Measurements from ENCODE around the gene UBE2O.

The UBE2O gene

DNA sequence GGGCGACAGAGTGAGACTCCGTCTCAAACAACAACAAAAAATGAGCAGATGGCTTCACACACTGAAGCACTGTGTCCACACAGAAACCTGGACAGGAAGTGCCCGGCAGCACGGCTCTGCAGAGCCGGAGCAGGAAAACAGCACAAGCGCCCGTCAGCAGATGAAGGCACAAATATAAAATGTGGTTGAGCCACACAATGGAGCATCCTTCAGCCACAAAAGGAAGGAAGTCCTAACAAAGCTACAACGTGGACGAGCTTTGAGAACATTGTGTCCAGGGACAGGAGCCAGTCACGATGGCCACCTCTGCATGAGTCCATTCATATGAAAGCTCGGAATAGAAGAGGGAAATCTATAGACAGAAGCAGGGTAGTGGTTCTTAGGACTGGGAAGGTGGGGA, 32.6 kb upstream of the UBE2O start:
- no peaks in the 10 kb centered on the region for H3K4me1 ChIP-seq (ENCODE audit: control insufficient read depth, insufficient read depth, low read length, poor library complexity, severe bottlenecking)
- DNase-seq, result no peak
- no peaks in the 10 kb centered on the region for H3K9me3 ChIP-seq (ENCODE audit: control insufficient read depth, low read length)
- no peaks in the 10 kb centered on the region for H3K27me3 ChIP-seq (replicated peaks; ENCODE audit: control insufficient read depth, insufficient read depth, low read length, poor library complexity, severe bottlenecking)
- no peak overlapping the region for H3K27ac ChIP-seq (ENCODE audit: insufficient read depth, low read length, poor library complexity, severe bottlenecking)
- H3K36me3 ChIP-seq (ENCODE audit: control insufficient read depth, insufficient read depth, low read length), result peaks cover 4% of the 10 kb centered on the region
- H3K4me3 ChIP-seq (ENCODE audit: insufficient read depth, low read depth, low read length, poor library complexity, severe bottlenecking), result no peak overlapping the region

DNA sequence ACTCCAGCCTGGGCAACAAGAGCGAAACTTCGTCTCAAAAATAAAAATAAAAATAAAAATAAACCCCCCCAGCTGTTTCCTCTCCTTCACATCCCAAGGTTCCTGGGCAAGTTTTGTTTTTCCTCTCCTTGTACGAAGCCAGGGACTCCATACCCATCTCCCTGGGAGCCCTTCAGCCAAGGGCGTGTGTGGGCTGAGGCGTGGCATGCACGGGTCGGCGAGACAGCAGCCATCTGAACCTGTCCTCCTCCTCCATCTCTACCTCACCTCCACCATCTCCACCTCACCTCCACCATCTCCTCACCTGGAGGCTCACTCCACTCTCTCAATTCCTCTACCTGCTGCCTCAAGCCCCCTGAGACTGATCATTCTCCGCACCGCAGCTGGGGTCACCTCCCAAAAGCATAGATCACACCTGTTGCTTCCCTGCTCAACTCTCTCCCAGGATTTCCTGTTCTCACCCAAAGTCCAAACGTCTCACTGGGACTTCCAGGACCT, 31.3 kb upstream of the UBE2O start:
- H3K4me3 ChIP-seq (ENCODE audit: insufficient read depth, low read depth, low read length, poor library complexity, severe bottlenecking), result no peak overlapping the region
- no peaks in the 10 kb centered on the region for H3K9me3 ChIP-seq (ENCODE audit: control insufficient read depth, low read length)
- peaks cover 4% of the 10 kb centered on the region for H3K36me3 ChIP-seq (ENCODE audit: control insufficient read depth, insufficient read depth, low read length)
- DNase-seq, result no peak
- no peak overlapping the region for H3K27ac ChIP-seq (ENCODE audit: insufficient read depth, low read length, poor library complexity, severe bottlenecking)
- H3K27me3 ChIP-seq (replicated peaks; ENCODE audit: control insufficient read depth, insufficient read depth, low read length, poor library complexity, severe bottlenecking), result no peaks in the 10 kb centered on the region
- H3K4me1 ChIP-seq (ENCODE audit: control insufficient read depth, insufficient read depth, low read length, poor library complexity, severe bottlenecking), result no peaks in the 10 kb centered on the region

DNA sequence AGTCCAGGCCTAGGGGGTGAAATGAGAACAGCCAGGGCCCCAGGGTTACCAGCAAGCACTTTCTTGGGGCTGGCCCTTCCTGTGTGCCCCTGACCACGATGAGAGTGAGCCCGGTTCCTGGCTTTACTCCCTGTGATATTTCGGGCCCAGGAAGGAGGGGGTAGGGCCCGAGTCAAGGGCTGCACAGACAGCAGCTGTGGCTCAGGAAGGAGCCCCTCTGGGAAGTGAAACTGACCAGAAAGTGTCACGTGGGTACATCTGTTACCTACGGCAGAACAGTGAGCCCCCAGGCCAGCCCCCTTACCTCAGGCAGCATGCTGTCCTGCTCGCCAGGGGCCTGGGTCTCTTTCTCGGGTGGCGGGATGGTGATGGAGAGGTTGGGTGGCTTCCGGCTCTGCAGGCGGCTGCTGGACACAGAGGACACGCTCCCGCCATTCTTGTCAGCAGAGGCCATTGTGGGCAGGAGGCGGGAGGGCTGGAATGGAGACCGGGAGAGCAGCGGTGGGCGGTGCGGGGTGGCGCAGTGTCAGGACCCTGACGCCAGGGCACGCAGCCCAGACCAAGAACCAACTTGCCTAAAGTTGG, 28.2 kb upstream of the UBE2O start:
- Histone ChIP-seq H3K36me3 (ENCODE audit: control insufficient read depth, insufficient read depth, low read length) (peaks cover 5% of the 10 kb centered on the region), H3K27me3 (replicated peaks; ENCODE audit: control insufficient read depth, insufficient read depth, low read length, poor library complexity, severe bottlenecking) (no peaks in the 10 kb centered on the region), H3K27ac (ENCODE audit: insufficient read depth, low read length, poor library complexity, severe bottlenecking) (no peak overlapping the region), H3K9me3 (ENCODE audit: control insufficient read depth, low read length) (no peaks in the 10 kb centered on the region), H3K4me1 (ENCODE audit: control insufficient read depth, insufficient read depth, low read length, poor library complexity, severe bottlenecking) (no peaks in the 10 kb centered on the region), H3K4me3 (ENCODE audit: insufficient read depth, low read depth, low read length, poor library complexity, severe bottlenecking) (no peak overlapping the region)
- no peak for DNase-seq

DNA sequence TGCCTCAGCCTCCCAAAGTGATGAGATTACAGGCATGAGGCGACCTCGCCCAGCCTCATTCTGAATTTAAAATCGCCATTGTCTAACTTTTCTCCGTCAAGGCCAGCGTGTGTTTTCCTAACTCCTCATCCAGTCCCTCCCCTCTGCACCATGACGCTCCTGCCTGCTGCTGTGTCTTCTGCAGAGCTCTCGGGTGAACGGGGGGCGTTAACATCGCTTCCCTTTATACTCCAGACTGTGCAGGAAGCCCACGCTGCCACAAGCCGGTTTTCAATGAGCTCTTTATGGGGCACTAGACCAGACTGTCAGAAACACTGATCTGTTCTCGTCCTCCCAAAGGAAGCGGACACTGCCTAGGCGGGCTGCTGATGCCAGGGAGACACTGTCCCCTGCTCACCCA, 27.7 kb upstream of the UBE2O start:
- no peak overlapping the region for H3K27ac ChIP-seq (ENCODE audit: insufficient read depth, low read length, poor library complexity, severe bottlenecking)

DNA sequence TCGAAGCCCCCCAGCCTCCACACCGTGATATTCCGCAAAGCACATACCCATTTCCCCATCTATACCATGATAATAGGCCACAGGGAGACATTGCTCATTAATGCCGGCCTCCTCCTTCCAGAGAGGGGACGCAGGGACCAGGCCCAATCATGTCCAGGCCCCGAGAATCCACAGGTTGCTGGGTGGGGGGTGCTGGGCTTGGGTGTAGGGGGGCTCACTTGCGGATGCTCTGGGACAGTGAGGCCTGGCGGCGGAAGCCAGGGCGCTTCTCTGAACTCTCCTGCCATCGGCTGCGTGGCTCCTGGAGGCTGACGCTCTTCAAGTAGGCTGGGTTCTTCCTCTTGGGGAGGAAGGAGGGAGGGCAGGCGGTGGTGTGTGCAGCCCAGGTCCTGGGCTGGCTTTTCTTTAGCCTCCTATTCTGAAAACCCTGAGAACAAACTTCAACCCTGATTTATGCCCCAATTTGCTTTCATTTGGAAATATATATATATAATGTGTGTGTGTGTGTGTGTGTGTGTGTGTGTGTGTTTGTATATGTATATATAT, 26.6 kb upstream of the UBE2O start:
- peaks cover 9% of the 10 kb centered on the region for H3K36me3 ChIP-seq (ENCODE audit: control insufficient read depth, insufficient read depth, low read length)
- no peaks in the 10 kb centered on the region for H3K9me3 ChIP-seq (ENCODE audit: control insufficient read depth, low read length)
- H3K4me1 ChIP-seq (ENCODE audit: control insufficient read depth, insufficient read depth, low read length, poor library complexity, severe bottlenecking), result no peaks in the 10 kb centered on the region
- no peak overlapping the region for H3K4me3 ChIP-seq (ENCODE audit: insufficient read depth, low read depth, low read length, poor library complexity, severe bottlenecking)
- no peak overlapping the region for H3K27ac ChIP-seq (ENCODE audit: insufficient read depth, low read length, poor library complexity, severe bottlenecking)
- no peaks in the 10 kb centered on the region for H3K27me3 ChIP-seq (replicated peaks; ENCODE audit: control insufficient read depth, insufficient read depth, low read length, poor library complexity, severe bottlenecking)
- DNase-seq, result no peak

More for the DNA sequence above, 27.7 kb upstream of the UBE2O start:
- Histone ChIP-seq H3K27me3 (replicated peaks; ENCODE audit: control insufficient read depth, insufficient read depth, low read length, poor library complexity, severe bottlenecking) (no peaks in the 10 kb centered on the region), H3K4me1 (ENCODE audit: control insufficient read depth, insufficient read depth, low read length, poor library complexity, severe bottlenecking) (no peaks in the 10 kb centered on the region), H3K36me3 (ENCODE audit: control insufficient read depth, insufficient read depth, low read length) (peaks cover 5% of the 10 kb centered on the region), H3K4me3 (ENCODE audit: insufficient read depth, low read depth, low read length, poor library complexity, severe bottlenecking) (no peak overlapping the region), H3K9me3 (ENCODE audit: control insufficient read depth, low read length) (no peaks in the 10 kb centered on the region)
- no peak for DNase-seq

DNA sequence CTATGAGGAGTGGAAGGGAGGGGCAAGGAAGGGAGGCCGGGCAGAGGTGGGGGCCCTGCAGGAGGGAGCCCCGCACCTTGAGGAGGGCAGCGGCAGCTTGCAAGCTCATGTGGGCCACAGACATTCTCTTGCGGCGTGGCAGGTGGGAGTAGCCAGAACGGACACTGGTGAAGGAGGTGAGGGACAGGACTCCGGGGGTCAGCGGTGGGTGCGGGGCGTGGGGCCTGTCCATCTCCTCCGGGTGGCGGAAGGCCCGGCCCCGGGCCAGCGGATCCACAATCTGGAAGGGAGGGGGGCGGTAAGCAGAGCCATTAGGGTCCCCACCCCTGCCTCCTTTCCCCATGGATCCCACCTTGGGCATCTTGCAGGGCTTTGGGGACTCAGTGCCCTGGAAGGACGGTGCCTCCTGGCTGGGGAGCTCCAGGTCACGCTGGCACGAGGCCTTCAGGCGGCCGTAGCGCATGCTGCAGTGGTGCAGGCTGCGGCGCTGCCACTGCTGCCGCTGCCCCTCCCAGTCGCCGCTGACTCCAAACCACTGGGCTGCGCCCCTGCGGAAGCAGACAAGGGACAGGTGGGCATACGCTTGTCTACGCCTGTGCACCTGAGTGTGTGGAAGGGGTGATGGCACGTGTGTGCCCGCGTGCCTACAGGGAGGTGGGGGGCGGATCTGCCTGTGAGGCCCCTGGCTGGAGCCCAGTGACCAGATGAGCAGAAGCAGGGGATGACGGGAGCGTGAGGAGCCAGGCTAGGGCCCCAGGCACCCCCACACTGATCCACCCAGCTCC, 26.0 kb upstream of the UBE2O start:
- Histone ChIP-seq H3K27ac (ENCODE audit: insufficient read depth, low read length, poor library complexity, severe bottlenecking) (no peak overlapping the region), H3K27me3 (replicated peaks; ENCODE audit: control insufficient read depth, insufficient read depth, low read length, poor library complexity, severe bottlenecking) (no peaks in the 10 kb centered on the region), H3K4me3 (ENCODE audit: insufficient read depth, low read depth, low read length, poor library complexity, severe bottlenecking) (no peak overlapping the region), H3K4me1 (ENCODE audit: control insufficient read depth, insufficient read depth, low read length, poor library complexity, severe bottlenecking) (no peaks in the 10 kb centered on the region), H3K36me3 (ENCODE audit: control insufficient read depth, insufficient read depth, low read length) (peaks cover 15% of the 10 kb centered on the region), H3K9me3 (ENCODE audit: control insufficient read depth, low read length) (no peaks in the 10 kb centered on the region)
- DNase-seq, result no peak

DNA sequence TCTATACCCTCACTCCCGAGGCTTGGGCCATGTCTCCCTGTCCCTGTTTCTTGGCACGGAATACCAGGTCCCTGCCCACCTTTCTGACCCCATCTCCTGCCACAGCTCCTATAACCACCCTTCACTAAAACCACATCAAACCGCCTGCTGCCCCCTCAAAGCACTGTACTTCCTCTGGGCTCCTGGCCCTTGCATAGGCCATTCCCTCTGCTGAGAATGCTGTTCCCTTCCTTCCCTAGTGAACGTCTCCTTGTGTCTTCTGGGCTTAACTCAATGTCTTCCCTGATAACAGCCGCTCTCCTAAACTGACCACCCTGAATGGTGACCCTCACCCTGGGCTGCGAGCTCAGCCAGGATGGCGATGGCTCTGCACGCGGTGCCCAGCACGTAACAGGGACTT, 25.1 kb upstream of the UBE2O start:
- Histone ChIP-seq H3K36me3 (ENCODE audit: control insufficient read depth, insufficient read depth, low read length) (peaks cover 22% of the 10 kb centered on the region), H3K27me3 (replicated peaks; ENCODE audit: control insufficient read depth, insufficient read depth, low read length, poor library complexity, severe bottlenecking) (no peaks in the 10 kb centered on the region), H3K4me3 (ENCODE audit: insufficient read depth, low read depth, low read length, poor library complexity, severe bottlenecking) (no peak overlapping the region), H3K9me3 (ENCODE audit: control insufficient read depth, low read length) (no peaks in the 10 kb centered on the region), H3K4me1 (ENCODE audit: control insufficient read depth, insufficient read depth, low read length, poor library complexity, severe bottlenecking) (no peaks in the 10 kb centered on the region), H3K27ac (ENCODE audit: insufficient read depth, low read length, poor library complexity, severe bottlenecking) (no peak overlapping the region)
- DNase-seq, result no peak

DNA sequence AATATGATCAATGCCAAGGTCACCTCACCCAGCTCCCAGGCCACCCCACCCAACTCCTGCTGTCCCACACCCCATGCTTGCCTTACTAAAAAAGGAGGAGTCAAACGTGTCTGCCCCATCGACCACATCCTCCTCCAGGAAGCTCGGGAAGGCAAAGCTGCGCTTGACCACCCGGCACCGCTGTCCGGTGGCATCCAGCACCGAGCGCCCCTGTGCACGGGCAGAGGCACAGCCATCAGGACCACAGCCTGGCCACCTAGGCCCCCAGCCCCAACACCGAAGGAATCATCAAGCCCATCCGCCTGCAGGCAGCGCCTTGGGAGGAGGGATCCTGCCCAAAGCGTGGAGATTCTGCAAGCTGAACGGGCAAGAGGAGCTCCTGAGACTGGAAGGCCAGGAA, 24.6 kb upstream of the UBE2O start:
- H3K4me3 ChIP-seq (ENCODE audit: insufficient read depth, low read depth, low read length, poor library complexity, severe bottlenecking), result no peak overlapping the region
- peaks cover 27% of the 10 kb centered on the region for H3K36me3 ChIP-seq (ENCODE audit: control insufficient read depth, insufficient read depth, low read length)

DNA sequence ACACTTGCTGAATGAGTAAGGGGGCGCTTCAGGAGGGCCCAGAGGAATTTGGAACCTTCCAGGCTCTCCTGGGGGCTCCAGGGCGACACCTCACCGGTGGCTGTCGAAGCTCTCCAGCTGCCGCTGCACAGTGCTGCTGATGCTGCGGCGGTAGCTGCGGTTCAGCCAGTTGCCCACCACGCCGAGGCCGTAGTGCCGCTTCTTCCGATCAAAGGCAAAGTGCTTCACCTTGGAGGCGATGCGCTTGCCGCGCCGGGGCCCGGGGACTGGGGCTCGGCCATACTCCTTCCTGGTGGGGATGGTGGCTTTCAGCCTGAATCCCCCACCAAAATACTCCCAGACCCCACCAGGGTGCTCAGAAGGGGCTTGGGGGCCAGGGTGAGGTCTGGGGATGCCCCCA, 23.8 kb upstream of the UBE2O start:
- H3K36me3 ChIP-seq (ENCODE audit: control insufficient read depth, insufficient read depth, low read length), result peaks cover 33% of the 10 kb centered on the region
- DNase-seq, result no peak
- H3K27me3 ChIP-seq (replicated peaks; ENCODE audit: control insufficient read depth, insufficient read depth, low read length, poor library complexity, severe bottlenecking), result no peaks in the 10 kb centered on the region

More for the DNA sequence above, 24.6 kb upstream of the UBE2O start:
- DNase-seq, result no peak
- Histone ChIP-seq H3K4me1 (ENCODE audit: control insufficient read depth, insufficient read depth, low read length, poor library complexity, severe bottlenecking) (no peaks in the 10 kb centered on the region), H3K27ac (ENCODE audit: insufficient read depth, low read length, poor library complexity, severe bottlenecking) (no peak overlapping the region), H3K27me3 (replicated peaks; ENCODE audit: control insufficient read depth, insufficient read depth, low read length, poor library complexity, severe bottlenecking) (no peaks in the 10 kb centered on the region), H3K9me3 (ENCODE audit: control insufficient read depth, low read length) (no peaks in the 10 kb centered on the region)

DNA sequence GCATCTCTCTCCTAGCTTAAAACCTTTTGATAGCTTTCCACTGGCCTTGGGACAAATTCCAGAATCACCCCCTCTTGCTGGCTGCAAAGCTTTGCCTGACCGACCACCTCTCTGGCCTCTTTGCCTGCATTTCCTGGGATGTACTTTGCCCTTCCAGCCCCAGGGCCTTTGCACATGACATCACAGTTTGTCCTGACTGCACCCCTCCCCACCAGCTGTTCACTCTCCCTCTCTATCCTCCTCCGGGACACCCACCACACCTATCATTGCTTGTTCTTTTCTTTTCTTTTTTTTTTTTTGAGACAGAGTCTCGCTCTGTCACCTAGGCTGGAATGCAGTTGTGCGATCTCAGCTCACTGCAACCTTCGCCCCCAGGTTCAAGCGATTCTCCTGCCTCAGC, 22.4 kb upstream of the UBE2O start:
- no peak overlapping the region for H3K27ac ChIP-seq (ENCODE audit: insufficient read depth, low read length, poor library complexity, severe bottlenecking)
- no peak overlapping the region for H3K4me3 ChIP-seq (ENCODE audit: insufficient read depth, low read depth, low read length, poor library complexity, severe bottlenecking)
- H3K9me3 ChIP-seq (ENCODE audit: control insufficient read depth, low read length), result no peaks in the 10 kb centered on the region
- H3K4me1 ChIP-seq (ENCODE audit: control insufficient read depth, insufficient read depth, low read length, poor library complexity, severe bottlenecking), result no peaks in the 10 kb centered on the region
- DNase-seq, result no peak
- peaks cover 39% of the 10 kb centered on the region for H3K36me3 ChIP-seq (ENCODE audit: control insufficient read depth, insufficient read depth, low read length)
- no peaks in the 10 kb centered on the region for H3K27me3 ChIP-seq (replicated peaks; ENCODE audit: control insufficient read depth, insufficient read depth, low read length, poor library complexity, severe bottlenecking)

More for the DNA sequence above, 23.8 kb upstream of the UBE2O start:
- H3K27ac ChIP-seq (ENCODE audit: insufficient read depth, low read length, poor library complexity, severe bottlenecking), result no peak overlapping the region
- H3K9me3 ChIP-seq (ENCODE audit: control insufficient read depth, low read length), result no peaks in the 10 kb centered on the region
- H3K4me3 ChIP-seq (ENCODE audit: insufficient read depth, low read depth, low read length, poor library complexity, severe bottlenecking), result no peak overlapping the region
- no peaks in the 10 kb centered on the region for H3K4me1 ChIP-seq (ENCODE audit: control insufficient read depth, insufficient read depth, low read length, poor library complexity, severe bottlenecking)

All from effector memory CD4-positive, alpha-beta T cell (primary cell).